GM12878 (cell line): Measurements from ENCODE around the gene GALK1. TPM values are rescaled to one million over a fixed set of nuclear protein-coding genes. Genes with fewer than 3 reads are reported as not detected.

ENCODE experiments used
- ATF3 ChIP-seq: IDR thresholded peaks from 2 replicates; pipeline ENCODE4 v1.6.1; 2011; ENCODE audit warnings: low read depth, mild to moderate bottlenecking, low read length, moderate library complexity, borderline replicate concordance; ENCODE audit errors: extremely low read depth
- BMI1 ChIP-seq: fragments of 450-650 bp; IDR thresholded peaks from 2 replicates; pipeline ENCODE4 v1.6.1; 2016; ENCODE audit warnings: mild to moderate bottlenecking, moderate library complexity, borderline replicate concordance
- CEBPB ChIP-seq, 2 experiments: fragments of 150-350 bp in 1 of 2; IDR thresholded peaks; 2 replicates each; pipeline ENCODE4 v1.6.1; 2012 to 2014; ENCODE audit warnings: low read depth in 2 of 2, low read length in 2 of 2, borderline replicate concordance in 1 of 2, inconsistent platforms in 1 of 2
- CUX1 ChIP-seq: IDR thresholded peaks from 2 replicates; pipeline ENCODE4 v1.6.1; 2012; ENCODE audit warnings: improper control_type of control experiment, low read depth, low read length; ENCODE audit not compliant: insufficient replicate concordance
- ESRRA ChIP-seq: IDR thresholded peaks from 2 replicates; pipeline ENCODE4 v1.6.1; 2012; ENCODE audit warnings: mild to moderate bottlenecking, low read length, improper control_type of control experiment
- GATAD2B ChIP-seq: fragments of 450-650 bp; conservative IDR thresholded peaks from 2 replicates; pipeline ENCODE4 v1.6.1; 2017; ENCODE audit warnings: low read depth, mild to moderate bottlenecking, moderate library complexity
- MTA2 ChIP-seq: fragments of 450-650 bp; IDR thresholded peaks from 2 replicates; pipeline ENCODE4 v1.6.1; 2016; ENCODE audit warnings: low read depth, mild to moderate bottlenecking, moderate library complexity
- PAX8 ChIP-seq: fragments of 450-650 bp; IDR thresholded peaks from 2 replicates; pipeline ENCODE4 v1.6.1; 2017; ENCODE audit warnings: mild to moderate bottlenecking, moderate library complexity
- RAD21 ChIP-seq: IDR thresholded peaks from 2 replicates; pipeline ENCODE4 v1.6.1; 2011; ENCODE audit warnings: mild to moderate bottlenecking, low read depth, low read length, moderate library complexity; ENCODE audit not compliant: insufficient read depth
- SKIL ChIP-seq: fragments of 450-650 bp; IDR thresholded peaks from 2 replicates; pipeline ENCODE4 v1.6.1; 2017; ENCODE audit warnings: mild to moderate bottlenecking, low read depth, inconsistent platforms; ENCODE audit not compliant: poor library complexity, severe bottlenecking
- polyA plus RNA-seq, 11 experiments: library from polyadenylated mRNA; depleted of rRNA in 4 of 11; unstranded in 6 of 11; stranded (reverse) in 5 of 11; fragments of >200 nt; fragmentation: Nextera tagmentation in 4 of 11; fragmentation: Illumina TruSeq in 1 of 11; extraction: Ambion mirVana in 4 of 11; extraction: Trizol in 1 of 11; gene quantifications; 1 replicate in 1 of 11; 2 replicates in 10 of 11; pipeline versions ENCODE4 v1.2.1 to v1.2.3, GENCODE V29; 2011 to 2016; ENCODE audit warnings: inconsistent platforms in 2 of 11, missing spikeins in 2 of 11, low read depth in 1 of 11
- total RNA-seq, 4 experiments: library from RNA; depleted of rRNA in 3 of 4; stranded (reverse); fragments of >200 nt in 3 of 4; fragmentation: Illumina TruSeq in 1 of 4; extraction: Trizol in 1 of 4; gene quantifications; 2 replicates each; pipeline versions ENCODE4 v1.2.1 to v1.2.3, GENCODE V29; 2013 to 2021
- TF ChIP-seq, protein P1 (sequence below): fragments of 450-650 bp; IDR thresholded peaks from 2 replicates; pipeline ENCODE4 v1.6.1; 2017; ENCODE audit warnings: mild to moderate bottlenecking, moderate library complexity
- TF ChIP-seq, protein P2 (sequence below): fragments of 150-350 bp; IDR thresholded peaks from 2 replicates; pipeline ENCODE4 v1.6.1; 2016; ENCODE audit warnings: low read depth, low read length

The GALK1 gene
- total and polyA plus RNA-seq, 10 of the 15 experiments (the other 5 are each of a cell fraction or from before 2014, with no cell fraction given) = 0.21 to 43.8 (median 21.4) TPM

- TF ChIP-seq SKIL = peak; percentile 67
- TF ChIP-seq, protein P1, sequence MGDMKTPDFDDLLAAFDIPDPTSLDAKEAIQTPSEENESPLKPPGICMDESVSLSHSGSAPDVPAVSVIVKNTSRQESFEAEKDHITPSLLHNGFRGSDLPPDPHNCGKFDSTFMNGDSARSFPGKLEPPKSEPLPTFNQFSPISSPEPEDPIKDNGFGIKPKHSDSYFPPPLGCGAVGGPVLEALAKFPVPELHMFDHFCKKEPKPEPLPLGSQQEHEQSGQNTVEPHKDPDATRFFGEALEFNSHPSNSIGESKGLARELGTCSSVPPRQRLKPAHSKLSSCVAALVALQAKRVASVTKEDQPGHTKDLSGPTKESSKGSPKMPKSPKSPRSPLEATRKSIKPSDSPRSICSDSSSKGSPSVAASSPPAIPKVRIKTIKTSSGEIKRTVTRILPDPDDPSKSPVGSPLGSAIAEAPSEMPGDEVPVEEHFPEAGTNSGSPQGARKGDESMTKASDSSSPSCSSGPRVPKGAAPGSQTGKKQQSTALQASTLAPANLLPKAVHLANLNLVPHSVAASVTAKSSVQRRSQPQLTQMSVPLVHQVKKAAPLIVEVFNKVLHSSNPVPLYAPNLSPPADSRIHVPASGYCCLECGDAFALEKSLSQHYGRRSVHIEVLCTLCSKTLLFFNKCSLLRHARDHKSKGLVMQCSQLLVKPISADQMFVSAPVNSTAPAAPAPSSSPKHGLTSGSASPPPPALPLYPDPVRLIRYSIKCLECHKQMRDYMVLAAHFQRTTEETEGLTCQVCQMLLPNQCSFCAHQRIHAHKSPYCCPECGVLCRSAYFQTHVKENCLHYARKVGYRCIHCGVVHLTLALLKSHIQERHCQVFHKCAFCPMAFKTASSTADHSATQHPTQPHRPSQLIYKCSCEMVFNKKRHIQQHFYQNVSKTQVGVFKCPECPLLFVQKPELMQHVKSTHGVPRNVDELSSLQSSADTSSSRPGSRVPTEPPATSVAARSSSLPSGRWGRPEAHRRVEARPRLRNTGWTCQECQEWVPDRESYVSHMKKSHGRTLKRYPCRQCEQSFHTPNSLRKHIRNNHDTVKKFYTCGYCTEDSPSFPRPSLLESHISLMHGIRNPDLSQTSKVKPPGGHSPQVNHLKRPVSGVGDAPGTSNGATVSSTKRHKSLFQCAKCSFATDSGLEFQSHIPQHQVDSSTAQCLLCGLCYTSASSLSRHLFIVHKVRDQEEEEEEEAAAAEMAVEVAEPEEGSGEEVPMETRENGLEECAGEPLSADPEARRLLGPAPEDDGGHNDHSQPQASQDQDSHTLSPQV = 0 out of 2 replicates have a peak, but pooled peaks have one; percentile 70
- no peak for TF ChIP-seq BMI1
- no peak for TF ChIP-seq ATF3
- TF ChIP-seq, protein P2, sequence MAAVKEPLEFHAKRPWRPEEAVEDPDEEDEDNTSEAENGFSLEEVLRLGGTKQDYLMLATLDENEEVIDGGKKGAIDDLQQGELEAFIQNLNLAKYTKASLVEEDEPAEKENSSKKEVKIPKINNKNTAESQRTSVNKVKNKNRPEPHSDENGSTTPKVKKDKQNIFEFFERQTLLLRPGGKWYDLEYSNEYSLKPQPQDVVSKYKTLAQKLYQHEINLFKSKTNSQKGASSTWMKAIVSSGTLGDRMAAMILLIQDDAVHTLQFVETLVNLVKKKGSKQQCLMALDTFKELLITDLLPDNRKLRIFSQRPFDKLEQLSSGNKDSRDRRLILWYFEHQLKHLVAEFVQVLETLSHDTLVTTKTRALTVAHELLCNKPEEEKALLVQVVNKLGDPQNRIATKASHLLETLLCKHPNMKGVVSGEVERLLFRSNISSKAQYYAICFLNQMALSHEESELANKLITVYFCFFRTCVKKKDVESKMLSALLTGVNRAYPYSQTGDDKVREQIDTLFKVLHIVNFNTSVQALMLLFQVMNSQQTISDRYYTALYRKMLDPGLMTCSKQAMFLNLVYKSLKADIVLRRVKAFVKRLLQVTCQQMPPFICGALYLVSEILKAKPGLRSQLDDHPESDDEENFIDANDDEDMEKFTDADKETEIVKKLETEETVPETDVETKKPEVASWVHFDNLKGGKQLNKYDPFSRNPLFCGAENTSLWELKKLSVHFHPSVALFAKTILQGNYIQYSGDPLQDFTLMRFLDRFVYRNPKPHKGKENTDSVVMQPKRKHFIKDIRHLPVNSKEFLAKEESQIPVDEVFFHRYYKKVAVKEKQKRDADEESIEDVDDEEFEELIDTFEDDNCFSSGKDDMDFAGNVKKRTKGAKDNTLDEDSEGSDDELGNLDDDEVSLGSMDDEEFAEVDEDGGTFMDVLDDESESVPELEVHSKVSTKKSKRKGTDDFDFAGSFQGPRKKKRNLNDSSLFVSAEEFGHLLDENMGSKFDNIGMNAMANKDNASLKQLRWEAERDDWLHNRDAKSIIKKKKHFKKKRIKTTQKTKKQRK = no peak
- no peak for TF ChIP-seq CEBPB (IDR thresholded peaks at IDR 0.05; ENCODE audit: borderline replicate concordance in 1 of 2, low read depth in 2 of 2, low read length in 2 of 2)
- no peak; the same call in none of the 2 replicates for TF ChIP-seq MTA2
- no peak for TF ChIP-seq RAD21
- TF ChIP-seq PAX8 = no peak
- no peak for TF ChIP-seq CUX1
- no peak for TF ChIP-seq GATAD2B
- TF ChIP-seq ESRRA = peak; percentile 78
Observed at GRCh38 chr17:75783069-75783783, 18.2 kb upstream of the GALK1 start (continued).
